GM12878 (cell line): ENCODE data around the gene SYT1. TPM values are rescaled to one million over a fixed set of nuclear protein-coding genes. Genes with fewer than 3 reads are reported as not detected.

ENCODE experiments used
- ATAC-seq: fragments of 200-7000 bp; cut with Tn5 transposase; 3 replicates; pipeline ENCODE4 v1.9.1; 2020; ENCODE audit warnings: mild to moderate bottlenecking, moderate library complexity
- BruUV-seq: library from RNA; stranded (reverse); fragments of 400-500 nt; replicated peaks from 2 replicates; lab custom pipeline; 2021; lab: Mats Ljungman, UMichigan
- CTCF ChIA-PET: fragments of 300-600 bp; sonication (Branson Sonifier 250); formaldehyde crosslinking; extraction: SDS; loops from one replicate; lab custom pipeline; 2021; ENCODE audit warnings: inconsistent platforms; lab: Yijun Ruan, JAX
- POLR2A ChIA-PET: fragments of 350-600 bp; formaldehyde crosslinking; extraction: SDS; loops from one replicate; lab custom pipeline; 2021; ENCODE audit warnings: inconsistent platforms; lab: Charles Lee
- RAD21 ChIA-PET: fragments of 300-600 bp; sonication (Branson Sonifier 250); formaldehyde crosslinking; loops from one replicate; lab custom pipeline; 2023; ENCODE audit warnings: antibody characterized with exemption; ENCODE audit not compliant: unreplicated experiment; lab: Charles Lee
- SMC1A ChIA-PET: fragments of 300-600 bp; sonication (Branson Sonifier 250); formaldehyde crosslinking; loops from one replicate; lab custom pipeline; 2023; ENCODE audit not compliant: unreplicated experiment, uncharacterized antibody; lab: Charles Lee
- DNase-seq: peaks from one replicate; pipeline ENCODE4 v3.0.0-alpha.2; 2011; ENCODE audit warnings: low read depth, low spot score
- FAIRE-seq: peaks from 3 replicates; lab custom pipeline; 2011; peaks lifted over from hg19 to GRCh38; lab: Jason Lieb, UNC
- H2AFZ ChIP-seq: 2 replicates; pipeline ENCODE4 v1.6.0; 2011; ENCODE audit warnings: low read depth, low read length, control low read depth; ENCODE audit not compliant: control insufficient read depth
- H3K27ac ChIP-seq: 2 replicates; pipeline ENCODE4 v1.5.1; 2011; ENCODE audit warnings: control low read depth; ENCODE audit not compliant: control insufficient read depth, insufficient read depth
- H3K27me3 ChIP-seq, 2 experiments: replicated peaks in 1 of 2; 2 replicates each; pipeline versions ENCODE4 v1.6.0 to v1.6.1; 2011; ENCODE audit warnings: low read length in 1 of 2; ENCODE audit not compliant: control insufficient read depth in 2 of 2, insufficient read depth in 2 of 2
- H3K36me3 ChIP-seq, 2 experiments: 2 replicates each; pipeline ENCODE4 v1.5.1; 2011; ENCODE audit warnings: low read length in 1 of 2; ENCODE audit not compliant: control insufficient read depth in 2 of 2, insufficient read depth in 2 of 2
- H3K4me1 ChIP-seq: 2 replicates; pipeline ENCODE4 v1.6.1; 2011; ENCODE audit warnings: mild to moderate bottlenecking, low read length, moderate library complexity, mixed read lengths; ENCODE audit not compliant: control insufficient read depth, insufficient read depth
- H3K4me2 ChIP-seq: 2 replicates; pipeline ENCODE4 v1.6.0; 2011; ENCODE audit warnings: control low read depth; ENCODE audit not compliant: control insufficient read depth, insufficient read depth
- H3K4me3 ChIP-seq: fragments of 200-600 bp; sonication (generic); 2 replicates; pipeline ENCODE4 v1.5.1; 2016
- H3K79me2 ChIP-seq: 2 replicates; pipeline ENCODE4 v1.6.0; 2011; ENCODE audit warnings: low read length; ENCODE audit not compliant: control insufficient read depth, insufficient read depth
- H3K9ac ChIP-seq: 2 replicates; pipeline ENCODE4 v1.8.0; 2011; ENCODE audit warnings: low read length, control low read depth, mixed read lengths; ENCODE audit not compliant: control insufficient read depth, insufficient read depth
- H3K9me3 ChIP-seq: replicated peaks from 3 replicates; pipeline ENCODE4 v1.5.1; 2011; ENCODE audit warnings: mild to moderate bottlenecking, low read length; ENCODE audit not compliant: control insufficient read depth, insufficient read depth
- H4K20me1 ChIP-seq: 2 replicates; pipeline ENCODE4 v1.6.0; 2011; ENCODE audit not compliant: control insufficient read depth, insufficient read depth
- ATF7 ChIP-seq: fragments of 450-650 bp; IDR thresholded peaks from 2 replicates; pipeline ENCODE4 v1.6.1; 2016; ENCODE audit warnings: low read depth, mild to moderate bottlenecking
- ETV6 ChIP-seq, 2 experiments: fragments of 450-650 bp in 1 of 2; IDR thresholded peaks in 1 of 2; conservative IDR thresholded peaks in 1 of 2; 2 replicates each; pipeline ENCODE4 v1.6.1; 2014; ENCODE audit warnings: antibody characterized with exemption in 1 of 2, borderline replicate concordance in 1 of 2, low read depth in 1 of 2, mild to moderate bottlenecking in 1 of 2, moderate library complexity in 1 of 2
- NR2C1 ChIP-seq: fragments of 450-650 bp; IDR thresholded peaks from 2 replicates; pipeline ENCODE4 v1.6.1; 2017; ENCODE audit warnings: antibody characterized with exemption, mild to moderate bottlenecking, moderate library complexity
- RAD51 ChIP-seq: fragments of 450-650 bp; IDR thresholded peaks from 2 replicates; pipeline ENCODE4 v1.6.1; 2016; ENCODE audit warnings: moderate library complexity, mild to moderate bottlenecking, inconsistent platforms
- SUPT20H ChIP-seq: IDR thresholded peaks from 2 replicates; pipeline ENCODE4 v1.6.1; 2011; ENCODE audit warnings: low read depth, mild to moderate bottlenecking, low read length, moderate library complexity, borderline replicate concordance; ENCODE audit not compliant: control insufficient read depth
- ZNF217 ChIP-seq: fragments of 450-650 bp; IDR thresholded peaks from 2 replicates; pipeline ENCODE4 v1.6.1; 2017; ENCODE audit warnings: antibody characterized with exemption, mild to moderate bottlenecking
- WGBS: methylation state at CpG from one replicate; pipeline ENCODE4 v1.1.6; 2016; ENCODE audit warnings: low lambda C conversion rate; ENCODE audit not compliant: insufficient replicate concordance, insufficient coverage; ENCODE audit errors: missing lambda C conversion rate; 5-methylcytosine and 5-hydroxymethylcytosine counted together
- in situ Hi-C: fragments of 300-500 bp; cut with MboI; formaldehyde crosslinking; loops from 9 replicates; pipeline ENCODE4 v1.14.3; 2018; ENCODE audit warnings: mixed read lengths
- intact Hi-C: fragments of 100-400 bp; cut with micrococcal nuclease; formaldehyde crosslinking; loops from one replicate; pipeline ENCODE4 v1.14.2; 2022; ENCODE audit not compliant: unreplicated experiment
- polyA plus RNA-seq, 11 experiments: library from polyadenylated mRNA; depleted of rRNA in 4 of 11; unstranded in 6 of 11; stranded (reverse) in 5 of 11; fragments of >200 nt; fragmentation: Nextera tagmentation in 4 of 11; fragmentation: Illumina TruSeq in 1 of 11; extraction: Ambion mirVana in 4 of 11; extraction: Trizol in 1 of 11; gene quantifications; 1 replicate in 1 of 11; 2 replicates in 10 of 11; pipeline versions ENCODE4 v1.2.1 to v1.2.3, GENCODE V29; 2011 to 2016; ENCODE audit warnings: inconsistent platforms in 2 of 11, missing spikeins in 2 of 11, low read depth in 1 of 11
- total RNA-seq, 4 experiments: library from RNA; depleted of rRNA in 3 of 4; stranded (reverse); fragments of >200 nt in 3 of 4; fragmentation: Illumina TruSeq in 1 of 4; extraction: Trizol in 1 of 4; gene quantifications; 2 replicates each; pipeline versions ENCODE4 v1.2.1 to v1.2.3, GENCODE V29; 2013 to 2021
- TF ChIP-seq, protein P1 (sequence below): fragments of 450-650 bp; IDR thresholded peaks from 2 replicates; pipeline ENCODE4 v1.6.1; 2016; ENCODE audit warnings: mild to moderate bottlenecking
- TF ChIP-seq, protein P2 (sequence below): IDR thresholded peaks from 2 replicates; pipeline ENCODE4 v1.6.1; 2012; ENCODE audit warnings: mild to moderate bottlenecking, low read depth, low read length

The SYT1 gene
- total and polyA plus RNA-seq, 10 of the 15 experiments (the other 5 are each of a cell fraction or from before 2014, with no cell fraction given), result 0.10 to 0.28 TPM; not detected in 8

DNA sequence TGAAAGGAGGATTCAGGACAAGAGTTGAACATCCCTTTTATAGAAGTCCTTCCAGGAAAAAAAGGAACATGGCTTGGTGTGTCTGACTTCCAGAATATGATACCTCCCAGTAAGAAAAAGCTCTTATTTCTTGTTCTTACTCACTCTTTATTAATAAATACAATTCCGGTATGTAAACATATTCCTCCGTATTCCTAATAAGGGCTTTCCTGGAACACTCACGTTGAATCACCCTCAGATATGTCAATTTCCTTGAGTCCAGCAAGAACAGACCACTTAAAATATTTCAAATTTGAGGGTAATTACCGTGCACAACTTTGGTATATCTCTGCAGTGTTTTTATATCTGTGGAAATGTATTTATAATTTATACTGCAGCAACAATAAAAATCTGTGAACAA lies 385.6 kb downstream of the SYT1 start:
- Histone ChIP-seq H3K27me3 (no peaks in the 10 kb centered on the region; a peak in 1 of 4 replicates), H3K27ac (no peak overlapping the region), H2AFZ (no peak overlapping the region), H3K36me3 (no peaks in the 10 kb centered on the region), H3K4me3 (no peak overlapping the region), H3K79me2 (no peaks in the 10 kb centered on the region), H3K4me2 (no peak overlapping the region), H4K20me1 (no peaks in the 10 kb centered on the region), H3K9ac (no peak overlapping the region), H3K4me1 (no peaks in the 10 kb centered on the region), H3K9me3 (no peaks in the 10 kb centered on the region)
- in situ Hi-C loops (no loop called here), intact Hi-C loops (no loop called here)
- ChIA-PET RAD21 (no interaction called here), CTCF (no interaction called here), POLR2A (no interaction called here), SMC1A (no interaction called here)
- 44% methylated on average over 4 of the region's 4 CpGs for WGBS
- TF ChIP-seq, protein P1, sequence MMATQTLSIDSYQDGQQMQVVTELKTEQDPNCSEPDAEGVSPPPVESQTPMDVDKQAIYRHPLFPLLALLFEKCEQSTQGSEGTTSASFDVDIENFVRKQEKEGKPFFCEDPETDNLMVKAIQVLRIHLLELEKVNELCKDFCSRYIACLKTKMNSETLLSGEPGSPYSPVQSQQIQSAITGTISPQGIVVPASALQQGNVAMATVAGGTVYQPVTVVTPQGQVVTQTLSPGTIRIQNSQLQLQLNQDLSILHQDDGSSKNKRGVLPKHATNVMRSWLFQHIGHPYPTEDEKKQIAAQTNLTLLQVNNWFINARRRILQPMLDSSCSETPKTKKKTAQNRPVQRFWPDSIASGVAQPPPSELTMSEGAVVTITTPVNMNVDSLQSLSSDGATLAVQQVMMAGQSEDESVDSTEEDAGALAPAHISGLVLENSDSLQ, result no peak
- TF ChIP-seq SUPT20H, result no peak
- no peak for TF ChIP-seq ZNF217
- TF ChIP-seq RAD51, result no peak
- no peak for TF ChIP-seq ETV6 (conservative IDR thresholded peaks at IDR 0.05 in 1 of 2, IDR thresholded peaks at IDR 0.05 in 1 of 2; ENCODE audit: borderline replicate concordance in 1 of 2, low read depth in 1 of 2)
- TF ChIP-seq NR2C1, result no peak
- TF ChIP-seq, protein P2, sequence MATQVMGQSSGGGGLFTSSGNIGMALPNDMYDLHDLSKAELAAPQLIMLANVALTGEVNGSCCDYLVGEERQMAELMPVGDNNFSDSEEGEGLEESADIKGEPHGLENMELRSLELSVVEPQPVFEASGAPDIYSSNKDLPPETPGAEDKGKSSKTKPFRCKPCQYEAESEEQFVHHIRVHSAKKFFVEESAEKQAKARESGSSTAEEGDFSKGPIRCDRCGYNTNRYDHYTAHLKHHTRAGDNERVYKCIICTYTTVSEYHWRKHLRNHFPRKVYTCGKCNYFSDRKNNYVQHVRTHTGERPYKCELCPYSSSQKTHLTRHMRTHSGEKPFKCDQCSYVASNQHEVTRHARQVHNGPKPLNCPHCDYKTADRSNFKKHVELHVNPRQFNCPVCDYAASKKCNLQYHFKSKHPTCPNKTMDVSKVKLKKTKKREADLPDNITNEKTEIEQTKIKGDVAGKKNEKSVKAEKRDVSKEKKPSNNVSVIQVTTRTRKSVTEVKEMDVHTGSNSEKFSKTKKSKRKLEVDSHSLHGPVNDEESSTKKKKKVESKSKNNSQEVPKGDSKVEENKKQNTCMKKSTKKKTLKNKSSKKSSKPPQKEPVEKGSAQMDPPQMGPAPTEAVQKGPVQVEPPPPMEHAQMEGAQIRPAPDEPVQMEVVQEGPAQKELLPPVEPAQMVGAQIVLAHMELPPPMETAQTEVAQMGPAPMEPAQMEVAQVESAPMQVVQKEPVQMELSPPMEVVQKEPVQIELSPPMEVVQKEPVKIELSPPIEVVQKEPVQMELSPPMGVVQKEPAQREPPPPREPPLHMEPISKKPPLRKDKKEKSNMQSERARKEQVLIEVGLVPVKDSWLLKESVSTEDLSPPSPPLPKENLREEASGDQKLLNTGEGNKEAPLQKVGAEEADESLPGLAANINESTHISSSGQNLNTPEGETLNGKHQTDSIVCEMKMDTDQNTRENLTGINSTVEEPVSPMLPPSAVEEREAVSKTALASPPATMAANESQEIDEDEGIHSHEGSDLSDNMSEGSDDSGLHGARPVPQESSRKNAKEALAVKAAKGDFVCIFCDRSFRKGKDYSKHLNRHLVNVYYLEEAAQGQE, result no peak
- TF ChIP-seq ATF7, result no peak
- no peak for FAIRE-seq
- no peak for ATAC-seq
- DNase-seq, result no peak
- BruUV-seq, result no TSS peak
